Small intestine (tissue), 7 donors: ENCODE data around the gene THRB. TPM values are rescaled to one million over a fixed set of nuclear protein-coding genes. Genes with fewer than 3 reads are reported as not detected.

Source experiments
- DNase-seq, 2 donors: peaks; one replicate each; pipeline versions ENCODE4 v3.0.0 to v3.0.0-alpha.2; 2013
- FAIRE-seq: peaks from 2 replicates; lab custom pipeline; 2012; peaks lifted over from hg19 to GRCh38; lab: Jason Lieb, UNC
- H3K27ac ChIP-seq, 3 donors: one replicate each; pipeline ENCODE4 v1.5.1; 2013; ENCODE audit warnings: low read length in 2 of 3, mild to moderate bottlenecking in 2 of 3, control low read depth in 1 of 3, inconsistent platforms in 1 of 3, low read depth in 1 of 3, moderate library complexity in 1 of 3
- H3K27me3 ChIP-seq, 3 donors: one replicate each; pipeline ENCODE4 v1.6.1; 2013; ENCODE audit warnings: low read length in 3 of 3, inconsistent platforms in 1 of 3; ENCODE audit not compliant: control insufficient read depth in 3 of 3, insufficient read depth in 3 of 3
- H3K36me3 ChIP-seq, 3 donors: one replicate each; pipeline ENCODE4 v1.6.1; 2013; ENCODE audit warnings: low read length in 3 of 3, inconsistent platforms in 1 of 3, low read depth in 1 of 3, mild to moderate bottlenecking in 1 of 3, moderate library complexity in 1 of 3; ENCODE audit not compliant: control insufficient read depth in 3 of 3, insufficient read depth in 2 of 3
- H3K4me1 ChIP-seq, 3 donors: one replicate each; pipeline ENCODE4 v1.6.1; 2013; ENCODE audit warnings: low read length in 2 of 3, inconsistent platforms in 1 of 3, low read depth in 1 of 3, mild to moderate bottlenecking in 1 of 3, moderate library complexity in 1 of 3; ENCODE audit not compliant: control insufficient read depth in 3 of 3, insufficient read depth in 2 of 3
- H3K4me3 ChIP-seq, 3 donors: one replicate each; pipeline ENCODE4 v1.5.1; 2013; ENCODE audit warnings: low read length in 3 of 3, control low read depth in 1 of 3, inconsistent platforms in 1 of 3, low read depth in 1 of 3, mild to moderate bottlenecking in 1 of 3, moderate library complexity in 1 of 3
- H3K9me3 ChIP-seq, 2 donors: one replicate each; pipeline ENCODE4 v1.6.1; 2013; ENCODE audit warnings: low read depth in 1 of 2, low read length in 1 of 2; ENCODE audit not compliant: control insufficient read depth in 2 of 2, insufficient read depth in 1 of 2
- WGBS, 3 donors: extraction: QIAGEN DNeasy Blood & Tissue Kit; methylation state at CpG; one replicate each; pipeline ENCODE4 v1.1.7; 2013; 5-methylcytosine and 5-hydroxymethylcytosine counted together
- polyA plus RNA-seq, 4 donors: library from polyadenylated mRNA; stranded (reverse) in 3 of 4; unstranded in 1 of 4; fragments of 200-250 nt in 3 of 4; fragments of 120-200 nt in 1 of 4; gene quantifications; one replicate each; pipeline versions ENCODE4 v1.2.1 to v1.2.3, GENCODE V29; 2013
- donor health status: healthy with polysubstance abuse.
- donor health status: control.
- donor health status: control.
- donor health status: Bipolar disorder and iron deficiency.
- donor health status: healthy.

The THRB gene
- polyA plus RNA-seq, 4 donors, result 3.2 to 46.1 (median 4.4) TPM

DNA sequence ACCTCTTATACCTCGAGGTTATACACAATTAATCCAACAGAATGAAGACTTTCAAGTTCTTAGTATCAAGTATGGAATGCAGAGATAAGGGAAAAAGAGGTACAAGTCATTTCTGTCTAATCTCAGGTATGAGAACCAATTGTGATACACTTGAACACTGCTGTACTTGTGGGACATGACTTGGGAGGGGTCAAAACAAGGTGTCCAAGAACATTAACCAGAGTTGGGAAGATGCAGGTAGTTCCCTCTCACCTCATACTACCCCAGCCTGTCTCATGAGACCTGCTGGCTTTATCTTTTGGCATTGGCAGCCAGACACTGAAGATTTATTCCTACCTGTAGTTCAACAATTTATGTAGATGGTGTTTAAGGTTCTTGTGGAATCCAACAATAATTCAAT, 339.9 kb downstream of the THRB start:
- Histone ChIP-seq H3K27me3 (no peaks in the 10 kb centered on the region), H3K9me3 (no peaks in the 10 kb centered on the region), H3K4me3 (no peak overlapping the region), H3K4me1 (no peaks in the 10 kb centered on the region), H3K36me3 (peaks cover 0 to 11% (median 2%) of the 10 kb centered on the region in 3 donors), H3K27ac (no peak overlapping the region)
- 20 to 37% (median 28%) methylated on average over 1 of the region's 1 CpG for WGBS, 3 donors
- DNase-seq (no peak), FAIRE-seq (no peak)

DNA sequence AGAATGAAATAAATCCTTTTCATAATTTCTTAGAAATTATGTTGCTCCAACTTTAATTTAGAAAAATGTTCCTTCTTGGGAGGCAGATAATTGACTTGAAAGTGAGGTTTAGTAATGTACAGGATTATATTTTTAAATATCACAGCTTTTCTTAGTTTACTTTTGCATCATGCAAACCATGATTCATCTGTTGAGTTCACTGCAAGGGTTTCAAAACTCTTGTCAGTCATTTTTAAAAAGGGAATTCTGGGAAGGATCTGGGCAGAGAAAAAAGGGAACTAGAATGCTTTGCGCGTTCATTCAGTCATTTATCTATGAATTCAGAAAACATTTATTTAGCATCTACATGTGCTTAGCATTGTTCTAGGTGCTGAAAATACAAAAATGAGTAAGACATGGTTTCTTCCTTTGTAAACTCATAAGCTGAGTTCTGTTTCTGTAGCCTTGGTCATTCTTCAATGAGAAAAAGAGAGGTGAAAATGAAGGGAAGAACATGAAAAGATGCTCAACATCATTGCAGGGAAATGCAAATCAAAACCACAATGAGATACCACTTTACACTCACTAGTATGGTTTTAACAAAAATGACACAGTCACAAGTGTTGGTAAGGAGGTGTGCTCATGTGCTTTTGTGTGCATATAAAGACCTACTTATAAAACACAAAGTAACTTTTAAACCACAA, 340.5 kb downstream of the THRB start:
- Histone ChIP-seq H3K4me3 (no peak overlapping the region), H3K4me1 (no peaks in the 10 kb centered on the region), H3K27me3 (no peaks in the 10 kb centered on the region), H3K27ac (no peak overlapping the region), H3K9me3 (no peaks in the 10 kb centered on the region), H3K36me3 (peaks cover 0 to 11% (median 2%) of the 10 kb centered on the region in 3 donors)
- WGBS, 3 donors, result 72 to 78% (median 77%) methylated on average over 2 of the region's 2 CpGs
- DNase-seq, result no peak
- FAIRE-seq, result no peak

DNA sequence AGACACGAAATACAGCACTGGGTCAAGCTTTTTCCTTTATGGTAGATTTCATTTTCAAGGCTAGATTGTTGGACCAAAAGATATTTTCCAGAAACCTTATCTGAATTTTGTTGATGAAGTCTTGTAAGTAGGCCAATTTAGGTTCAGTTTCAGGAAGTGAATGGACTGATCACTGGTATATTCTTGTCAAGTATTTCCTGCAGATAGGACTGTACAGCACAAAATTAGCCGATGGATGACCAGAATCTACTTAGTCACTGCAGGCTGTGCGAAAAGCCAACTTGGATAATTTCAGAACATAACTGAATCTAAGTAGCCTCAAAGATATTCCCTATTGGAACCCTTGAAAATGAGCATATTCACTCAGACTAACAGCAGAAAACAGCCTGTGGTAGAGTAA, 343.1 kb downstream of the THRB start:
- WGBS, 3 donors, result 71 to 90% (median 81%) methylated on average over 3 of the region's 3 CpGs
- no peaks in the 10 kb centered on the region for H3K9me3 ChIP-seq
- H3K36me3 ChIP-seq, result peaks cover 0 to 7% (median 2%) of the 10 kb centered on the region in 3 donors
- H3K4me1 ChIP-seq, result no peaks in the 10 kb centered on the region
- H3K27me3 ChIP-seq, result no peaks in the 10 kb centered on the region
- FAIRE-seq, result no peak
- no peak overlapping the region for H3K27ac ChIP-seq
- H3K4me3 ChIP-seq, result no peak overlapping the region
- no peak for DNase-seq

DNA sequence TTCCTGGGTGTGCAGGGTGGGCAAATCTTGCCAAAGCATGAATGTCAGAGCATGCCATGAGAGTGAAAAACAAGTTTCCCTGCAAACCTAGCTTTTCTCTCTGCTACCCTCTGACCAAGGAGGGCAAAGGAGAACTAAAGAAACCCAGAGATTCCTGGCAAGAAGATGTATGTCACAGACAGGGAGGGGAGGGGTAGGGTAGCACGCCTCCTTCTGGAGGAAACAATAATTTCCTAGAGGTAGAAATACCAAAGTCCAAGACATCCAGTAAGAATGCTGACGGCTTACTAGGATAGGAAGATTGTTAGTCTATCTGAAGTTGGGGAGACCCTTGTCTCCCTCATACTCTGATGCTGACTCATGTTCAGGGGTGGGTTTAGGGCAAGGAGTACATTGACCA, 345.6 kb downstream of the THRB start:
- H3K9me3 ChIP-seq, result no peaks in the 10 kb centered on the region
- H3K4me3 ChIP-seq, result no peak overlapping the region

DNA sequence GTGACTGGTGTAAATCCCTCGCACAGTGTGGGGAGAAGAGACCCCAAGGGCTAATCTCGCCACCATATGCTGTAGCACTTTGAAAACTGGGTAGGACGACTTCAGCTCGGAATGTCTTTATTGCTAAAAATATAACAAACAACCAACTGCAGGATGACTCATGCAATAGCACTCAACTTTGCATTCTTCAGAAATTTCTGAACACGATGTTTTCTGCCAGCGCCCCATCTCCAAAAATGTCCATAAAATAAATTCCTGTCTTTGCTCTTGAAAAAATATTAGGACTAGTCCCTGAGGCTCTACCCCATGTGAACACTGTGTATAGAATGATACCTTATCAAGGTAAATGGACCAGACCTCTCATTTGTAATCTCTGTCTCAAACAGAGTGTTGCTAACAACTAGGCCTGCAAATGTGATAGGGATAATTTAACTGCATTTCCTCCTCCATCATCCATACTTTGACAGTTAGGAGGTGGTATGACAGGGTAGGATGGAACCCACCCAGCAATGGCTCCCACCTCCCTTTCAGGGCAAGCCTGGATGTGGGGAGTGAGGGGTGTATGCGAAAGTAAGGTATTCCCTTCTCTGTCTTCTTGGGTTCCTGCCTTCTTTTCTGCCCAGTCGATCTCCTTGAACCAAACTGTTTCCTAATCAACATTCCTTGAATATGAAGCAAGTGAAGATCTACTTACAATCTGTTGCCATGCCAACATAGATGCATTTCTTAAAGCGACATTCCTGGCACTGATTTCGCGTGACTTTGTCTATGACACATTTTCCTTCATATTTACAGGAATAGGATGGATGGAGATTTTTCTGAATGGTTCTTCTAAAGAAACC, 348.4 kb downstream of the THRB start:
- DNase-seq (no peak), FAIRE-seq (no peak)
- no peaks in the 10 kb centered on the region for H3K27me3 ChIP-seq
- WGBS, 3 donors, result 71 to 88% (median 85%) methylated on average over 11 of the region's 11 CpGs
- H3K9me3 ChIP-seq, result no peaks in the 10 kb centered on the region
- H3K27ac ChIP-seq, result peak overlapping the region in 1 of 3 donors; percentile 22
- H3K4me3 ChIP-seq, result no peak overlapping the region
- peaks cover 0 to 3% (median 0%) of the 10 kb centered on the region in 3 donors for H3K4me1 ChIP-seq
- peaks cover 0 to 24% (median 0%) of the 10 kb centered on the region in 3 donors for H3K36me3 ChIP-seq

More for the DNA sequence above, 345.6 kb downstream of the THRB start:
- FAIRE-seq (no peak), DNase-seq (no peak)
- no peaks in the 10 kb centered on the region for H3K27me3 ChIP-seq
- peaks cover 0 to 11% (median 2%) of the 10 kb centered on the region in 3 donors for H3K36me3 ChIP-seq
- no peak overlapping the region for H3K27ac ChIP-seq
- WGBS, 3 donors, result 47 to 67% (median 54%) methylated on average over 2 of the region's 2 CpGs
- peaks cover 0 to 3% (median 0%) of the 10 kb centered on the region in 3 donors for H3K4me1 ChIP-seq

DNA sequence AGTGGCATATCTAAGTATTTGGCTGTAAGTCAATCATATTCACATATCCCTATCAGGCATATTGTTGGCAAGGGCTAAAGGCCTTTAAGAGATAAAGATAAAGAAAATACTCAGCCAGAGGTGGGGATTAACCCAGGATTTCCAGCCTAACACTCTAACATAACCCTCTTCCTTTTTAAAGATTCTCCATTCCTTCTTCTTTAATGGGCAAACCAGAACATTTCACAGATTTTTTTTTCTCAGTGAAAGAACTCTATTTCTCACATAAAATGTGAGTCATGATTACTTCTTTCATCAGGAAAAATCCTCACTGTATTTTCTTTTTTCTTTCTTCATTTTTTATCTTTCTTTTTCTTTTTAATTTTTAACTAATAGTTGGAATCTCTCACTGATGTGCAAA, 349.2 kb downstream of the THRB start:
- H3K4me3 ChIP-seq, result no peak overlapping the region
- H3K4me1 ChIP-seq, result peaks cover 0 to 3% (median 0%) of the 10 kb centered on the region in 3 donors
- peaks cover 0 to 25% (median 0%) of the 10 kb centered on the region in 3 donors for H3K36me3 ChIP-seq
- no peaks in the 10 kb centered on the region for H3K27me3 ChIP-seq
- DNase-seq, result peak in 1 of 2 donors; percentile 28
- no peak for FAIRE-seq
- no peak overlapping the region for H3K27ac ChIP-seq
- H3K9me3 ChIP-seq, result no peaks in the 10 kb centered on the region

DNA sequence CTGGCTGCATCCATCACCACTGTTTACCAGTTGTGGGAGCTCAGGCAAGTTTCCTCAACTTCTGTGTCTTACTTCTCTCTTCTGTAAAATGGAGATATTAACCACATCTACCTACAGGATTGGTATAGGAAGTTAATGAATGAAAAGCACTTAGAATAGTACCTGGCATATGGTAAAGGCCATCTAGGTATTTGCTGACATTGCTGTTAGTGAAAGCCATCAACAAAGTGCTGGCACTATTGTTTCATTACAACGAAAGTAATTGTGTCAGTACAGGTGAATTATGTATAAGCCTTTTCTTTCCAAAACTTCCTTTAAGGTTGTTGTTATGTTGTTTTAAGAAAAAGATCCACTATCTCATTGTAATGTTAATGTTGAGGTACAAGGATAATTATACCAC, 352.5 kb downstream of the THRB start:
- no peak for FAIRE-seq
- no peaks in the 10 kb centered on the region for H3K9me3 ChIP-seq
- no peak overlapping the region for H3K27ac ChIP-seq
- 88 to 98% (median 89%) methylated on average over 1 of the region's 1 CpG for WGBS, 3 donors
- no peak for DNase-seq
- no peak overlapping the region for H3K4me3 ChIP-seq
- no peaks in the 10 kb centered on the region for H3K27me3 ChIP-seq
- peaks cover 0 to 40% (median 0%) of the 10 kb centered on the region in 3 donors for H3K36me3 ChIP-seq
- H3K4me1 ChIP-seq, result peaks cover 0 to 14% (median 7%) of the 10 kb centered on the region in 3 donors

DNA sequence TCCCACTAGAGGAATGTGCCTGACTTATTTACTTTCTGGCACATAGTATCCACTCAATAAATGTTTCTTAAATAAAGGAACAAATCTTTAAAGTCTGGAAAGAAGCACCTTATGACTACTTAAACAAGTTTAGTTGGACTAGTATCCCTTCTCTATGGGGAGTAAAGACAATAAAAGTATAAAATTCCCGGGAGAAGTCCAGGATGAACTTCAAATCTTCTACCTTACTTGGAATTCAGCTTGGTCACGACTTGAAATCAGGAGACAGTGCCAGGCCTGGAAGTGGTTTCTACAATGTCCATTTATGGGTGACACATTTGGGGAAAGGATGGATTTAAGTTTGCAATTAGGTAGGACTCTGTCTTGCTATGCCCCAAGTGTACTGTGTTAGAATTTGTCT, 353.1 kb downstream of the THRB start:
- WGBS, 3 donors, result 85 to 87% (median 85%) methylated on average over 2 of the region's 2 CpGs
- no peak for FAIRE-seq
- Histone ChIP-seq H3K4me3 (no peak overlapping the region), H3K27ac (no peak overlapping the region), H3K4me1 (peaks cover 0 to 16% (median 7%) of the 10 kb centered on the region in 3 donors), H3K27me3 (no peaks in the 10 kb centered on the region), H3K9me3 (no peaks in the 10 kb centered on the region), H3K36me3 (peaks cover 0 to 41% (median 0%) of the 10 kb centered on the region in 3 donors)
- no peak for DNase-seq
